ENCODE measurements around the gene CDKL1. TPM values are rescaled to one million over a fixed set of nuclear protein-coding genes. Genes with fewer than 3 reads are reported as not detected.

Gene CDKL1
- total and polyA plus RNA-seq, 11 donors, result 0.34 to 7.0 (median 2.5) TPM

GRCh38 chr14:50344116-50344775 is 52.4 kb downstream of the CDKL1 start:
- ATAC-seq (no peak), DNase-seq (no peak)
- Histone ChIP-seq H3K4me3 (no peak overlapping the region), H3K27me3 (no peaks in the 10 kb centered on the region), H3K9me3 (no peaks in the 10 kb centered on the region), H3K4me1 (peaks cover 0 to 43% (median 26%) of the 10 kb centered on the region in 12 donors), H3K27ac (peak overlapping the region in 1 of 12 donors; percentile 64), H3K36me3 (peaks cover 0 to 4% (median 0%) of the 10 kb centered on the region in 9 donors)
- no peak for TF ChIP-seq CTCF (IDR thresholded peaks at IDR 0.05)
- no peak for TF ChIP-seq POLR2A (IDR thresholded peaks at IDR 0.05)
- WGBS, 4 donors, result 89 to 93% (median 92%) methylated on average over 7 of the region's 7 CpGs
- intact Hi-C loops (cut with DNase I), result loop anchor here in 6 of 10 donors (5.0 to 10.0 kb wide), 4 partner anchors 51 to 192 kb away; partner anchors contain the start of genes MAP4K5 (in 4 of the 6) and CDKL1 (in 3 of the 6)

DNA sequence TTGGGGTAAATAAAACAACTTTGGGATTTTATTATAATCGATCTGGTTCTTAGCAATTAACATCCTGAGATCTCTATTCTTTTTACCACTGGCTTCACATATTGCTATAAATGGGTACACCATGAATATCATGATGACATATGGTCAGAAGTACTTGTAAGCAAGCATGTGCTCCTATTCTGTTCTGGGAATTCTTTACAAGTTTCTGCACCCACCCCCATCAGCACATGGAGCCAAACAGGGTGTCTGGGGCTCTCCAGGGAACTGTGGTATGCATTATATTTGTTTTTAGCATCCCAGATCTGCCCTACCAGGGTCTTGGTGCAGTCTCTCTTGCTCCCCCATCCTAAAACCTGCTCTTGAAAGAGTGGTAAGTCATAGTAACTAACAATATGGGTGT is 53.2 kb downstream of the CDKL1 start:
- DNase-seq (no peak), ATAC-seq (peak in 1 of 4 donors; percentile 10)
- Histone ChIP-seq H3K4me1 (peaks cover 0 to 43% (median 26%) of the 10 kb centered on the region in 12 donors), H3K36me3 (peaks cover 0 to 4% (median 0%) of the 10 kb centered on the region in 9 donors), H3K27ac (peak overlapping the region in 5 of 12 donors; percentile 3 to 64 (median 51)), H3K27me3 (no peaks in the 10 kb centered on the region), H3K9me3 (no peaks in the 10 kb centered on the region), H3K4me3 (no peak overlapping the region)
- 43 to 68% (median 61%) methylated on average over 1 of the region's 1 CpG for WGBS, 4 donors
- no peak for TF ChIP-seq CTCF (IDR thresholded peaks at IDR 0.05)
- no peak for TF ChIP-seq POLR2A (IDR thresholded peaks at IDR 0.05)
- intact Hi-C loops (cut with DNase I), result loop anchor here in 6 of 10 donors (5.0 to 10.0 kb wide), 4 partner anchors 51 to 191 kb away; partner anchors contain the start of genes MAP4K5 (in 4 of the 6) and CDKL1 (in 3 of the 6)

- peak; percentile 58 to 64 (median 62) for DNase-seq
- 5 to 12% (median 5%) methylated on average over 8 of the region's 8 CpGs for WGBS, 4 donors
- Histone ChIP-seq H3K4me1 (peaks cover 0 to 38% (median 22%) of the 10 kb centered on the region in 12 donors), H3K9me3 (no peaks in the 10 kb centered on the region), H3K36me3 (peaks cover 0 to 4% (median 0%) of the 10 kb centered on the region in 9 donors), H3K27ac (peak overlapping the region; percentile 18 to 77 (median 49)), H3K4me3 (peak overlapping the region in 9 of 12 donors; percentile 3 to 38 (median 26)), H3K27me3 (no peaks in the 10 kb centered on the region)
- TF ChIP-seq CTCF (IDR thresholded peaks at IDR 0.05) (peak in 11 of 12 donors; percentile 19 to 64 (median 38)), POLR2A (IDR thresholded peaks at IDR 0.05) (no peak)
- intact Hi-C loops (cut with DNase I), result loop anchor here in 6 of 10 donors (5.0 to 10.0 kb wide), 4 partner anchors 52 to 190 kb away; partner anchors contain the start of genes MAP4K5 (in 4 of the 6) and CDKL1 (in 3 of the 6)
- peak; percentile 85 to 95 (median 93) for ATAC-seq
These were observed 54.2 kb downstream of the CDKL1 start for GRCh38 chr14:50342221-50343078.

Measured in heart left ventricle (tissue), 16 donors.